Breast epithelium (tissue), 4 donors: ENCODE measurements around the gene MLLT10. TPM values are rescaled to one million over a fixed set of nuclear protein-coding genes. Genes with fewer than 3 reads are reported as not detected.

Experiments used
- DNase-seq, 2 donors: peaks; one replicate each; pipeline ENCODE4 v3.0.0-alpha.2; 2019; ENCODE audit warnings: low spot score in 2 of 2
- H3K27ac ChIP-seq, 2 donors: fragments of 200-600 bp; sonication (generic) in 1 of 2; one replicate each; pipeline ENCODE4 v1.5.1; 2016 to 2019; ENCODE audit warnings: mild to moderate bottlenecking in 1 of 2
- H3K27me3 ChIP-seq, 2 donors: fragments of 200-600 bp; sonication (generic) in 1 of 2; one replicate each; pipeline versions ENCODE4 v1.5.1 to v1.6.0; 2017 to 2019; ENCODE audit warnings: control low read depth in 1 of 2, mild to moderate bottlenecking in 1 of 2
- H3K36me3 ChIP-seq: fragments of 200-600 bp; one replicate; pipeline ENCODE4 v1.5.1; 2019
- H3K4me1 ChIP-seq, 2 donors: fragments of 200-600 bp; sonication (generic); one replicate each; pipeline ENCODE4 v1.5.1; 2016 to 2019; ENCODE audit warnings: control low read depth in 1 of 2
- H3K4me3 ChIP-seq, 3 donors: fragments of 200-600 bp; sonication (generic); 1 replicate in 2 of 3; 2 replicates in 1 of 3; pipeline ENCODE4 v1.5.1; 2016 to 2019; ENCODE audit warnings: mild to moderate bottlenecking in 3 of 3, moderate library complexity in 2 of 3
- H3K9me3 ChIP-seq, 2 donors: fragments of 200-600 bp; sonication (generic) in 1 of 2; one replicate each; pipeline ENCODE4 v1.5.1; 2016 to 2019; ENCODE audit warnings: control low read depth in 1 of 2
- CTCF ChIP-seq, 3 donors: fragments of 450-650 bp; IDR thresholded peaks; one replicate each; pipeline ENCODE4 v1.5.1; 2016 to 2017; ENCODE audit warnings: antibody characterized with exemption in 3 of 3, mild to moderate bottlenecking in 3 of 3, moderate library complexity in 3 of 3
- POLR2A ChIP-seq: fragments of 450-650 bp; IDR thresholded peaks from one replicate; pipeline ENCODE4 v1.6.1; 2016; ENCODE audit warnings: antibody characterized with exemption, mild to moderate bottlenecking, moderate library complexity
- POLR2AphosphoS5 ChIP-seq, 3 donors: sonication (generic); formaldehyde crosslinking; IDR thresholded peaks; one replicate each; pipeline ENCODE4 v1.6.1; 2017; ENCODE audit warnings: antibody characterized with exemption in 3 of 3
- intact Hi-C: fragments of 100-400 bp; cut with DNase I; formaldehyde crosslinking; loops from one replicate; pipeline ENCODE4 v1.15.1; 2023; ENCODE audit warnings: low total_unique reads
- total RNA-seq, 3 donors: library from RNA; depleted of rRNA; stranded (reverse); fragments of >200 nt; gene quantifications; one replicate each; pipeline ENCODE4 v1.1.0, GENCODE V29; 2016

The MLLT10 gene
- total RNA-seq, 3 donors from 2014 or later: 45.6 to 74.6 (median 58.0) TPM

- no peaks in the 10 kb centered on the region for H3K27me3 ChIP-seq
- H3K36me3 ChIP-seq: no peaks in the 10 kb centered on the region
- peaks cover 0 to 10% of the 10 kb centered on the region in 2 donors for H3K4me1 ChIP-seq
- no peak overlapping the region for H3K27ac ChIP-seq
- no peak overlapping the region for H3K4me3 ChIP-seq
- intact Hi-C loops: no loop called here
- no peaks in the 10 kb centered on the region for H3K9me3 ChIP-seq
- DNase-seq: no peak
- TF ChIP-seq POLR2A (no peak), POLR2AphosphoS5 (IDR thresholded peaks at IDR 0.05) (no peak), CTCF (IDR thresholded peaks at IDR 0.05) (no peak)
Observed at GRCh38 chr10:21721000-21721665, 187.1 kb downstream of the MLLT10 start.

- H3K27ac ChIP-seq: no peak overlapping the region
- H3K36me3 ChIP-seq: no peaks in the 10 kb centered on the region
- no peak overlapping the region for H3K4me3 ChIP-seq
- DNase-seq: no peak
- no peak for TF ChIP-seq POLR2A
- TF ChIP-seq CTCF (IDR thresholded peaks at IDR 0.05): no peak
- TF ChIP-seq POLR2AphosphoS5 (IDR thresholded peaks at IDR 0.05): no peak
- intact Hi-C loops: no loop called here
- H3K9me3 ChIP-seq: no peaks in the 10 kb centered on the region
- no peaks in the 10 kb centered on the region for H3K27me3 ChIP-seq
- peaks cover 0 to 10% of the 10 kb centered on the region in 2 donors for H3K4me1 ChIP-seq
Observed at GRCh38 chr10:21722209-21722608, 188.2 kb downstream of the MLLT10 start.

- TF ChIP-seq POLR2A: no peak
- no peak for TF ChIP-seq POLR2AphosphoS5 (IDR thresholded peaks at IDR 0.05)
- no peak for TF ChIP-seq CTCF (IDR thresholded peaks at IDR 0.05)
- Histone ChIP-seq H3K27ac (no peak overlapping the region), H3K27me3 (no peaks in the 10 kb centered on the region), H3K9me3 (no peaks in the 10 kb centered on the region), H3K4me3 (no peak overlapping the region), H3K4me1 (peaks cover 0 to 10% of the 10 kb centered on the region in 2 donors), H3K36me3 (no peaks in the 10 kb centered on the region)
- intact Hi-C loops: no loop called here
- no peak for DNase-seq
Observed at GRCh38 chr10:21724020-21724589, 190.1 kb downstream of the MLLT10 start.

- Histone ChIP-seq H3K27ac (no peak overlapping the region), H3K4me1 (peaks cover 0 to 10% of the 10 kb centered on the region in 2 donors), H3K27me3 (no peaks in the 10 kb centered on the region), H3K9me3 (no peaks in the 10 kb centered on the region), H3K36me3 (no peaks in the 10 kb centered on the region), H3K4me3 (no peak overlapping the region)
- DNase-seq: peak; percentile 87 to 93
- no peak for TF ChIP-seq POLR2A
- peak in 2 of 3 donors; percentile 81 to 88 for TF ChIP-seq POLR2AphosphoS5 (IDR thresholded peaks at IDR 0.05)
- TF ChIP-seq CTCF (IDR thresholded peaks at IDR 0.05): no peak
- intact Hi-C loops: no loop called here
Observed at GRCh38 chr10:21724687-21725367, 190.8 kb downstream of the MLLT10 start.
